ENCODE measurements around the gene GAL3ST1.
"Not testable (repeated sequence)": the region's sequence is repeated elsewhere in the genome, so short reads cannot be mapped to it uniquely, and the experiment has no call there.

GAL3ST1 gene

DNA sequence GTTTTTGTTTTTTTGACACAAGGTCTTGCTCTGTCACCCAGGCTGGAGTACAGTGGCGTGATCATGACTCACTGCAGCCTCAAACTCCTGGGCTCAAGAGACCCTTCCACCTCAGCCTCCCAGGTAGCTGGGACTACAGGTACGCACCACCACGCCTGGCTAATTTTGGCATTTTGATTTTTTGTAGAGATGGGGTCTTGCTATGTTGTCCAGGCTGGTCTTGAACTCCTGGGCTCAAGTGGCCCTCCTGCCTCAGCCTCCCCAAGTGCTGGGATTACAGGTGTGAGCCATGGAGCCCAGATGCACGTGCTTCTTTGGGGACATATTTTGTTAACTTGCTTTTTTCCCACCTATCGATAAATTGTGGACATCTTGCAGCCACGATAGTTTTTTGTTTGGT lies 7.2 kb downstream of the GAL3ST1 start:
- in situ Hi-C loops (cut with MboI; ENCODE audit: low sequenced_read_pairs): not testable (repeated sequence)

DNA sequence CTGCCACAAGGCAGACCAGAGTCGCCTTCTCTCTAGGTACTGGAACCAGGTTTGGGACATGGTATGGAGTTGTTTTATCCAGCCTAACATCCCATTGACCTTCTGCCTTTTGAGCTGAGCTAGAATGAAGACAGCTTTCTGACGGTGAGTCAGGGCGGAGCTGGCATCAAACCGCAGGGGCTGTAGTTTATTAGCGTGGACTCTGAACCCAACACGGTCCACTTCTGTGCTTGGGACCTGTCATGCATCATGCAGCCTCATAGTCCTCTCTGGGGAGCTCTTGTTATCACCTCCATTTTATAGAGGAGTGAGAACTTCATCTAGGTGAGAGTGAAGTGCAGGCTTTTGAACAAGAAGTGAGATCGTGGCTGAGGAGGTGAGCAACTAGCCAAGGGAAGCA lies 8.3 kb downstream of the GAL3ST1 start:
- in situ Hi-C loops (cut with MboI; ENCODE audit: low sequenced_read_pairs): no loop called here

DNA sequence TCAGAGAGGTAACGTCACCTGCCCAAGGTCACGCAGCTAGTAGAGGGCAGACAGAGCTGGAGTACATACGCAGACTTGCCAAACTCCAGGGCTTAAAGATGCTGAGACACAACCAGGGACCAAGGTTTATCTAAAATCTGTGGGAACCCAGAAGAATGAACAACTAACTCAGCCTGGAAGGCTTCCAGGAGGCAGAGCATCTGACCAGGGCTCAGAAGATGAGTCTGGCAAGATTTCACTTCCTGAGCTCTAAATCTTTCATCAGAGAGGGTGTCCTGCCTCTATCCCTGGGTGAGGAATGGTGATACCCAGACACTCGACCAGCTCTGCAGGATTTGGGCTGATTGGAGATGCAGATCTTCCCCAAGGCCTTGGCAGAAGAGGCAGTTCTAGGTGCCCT lies 9.1 kb downstream of the GAL3ST1 start:
- in situ Hi-C loops (cut with MboI; ENCODE audit: low sequenced_read_pairs): no loop called here

DNA sequence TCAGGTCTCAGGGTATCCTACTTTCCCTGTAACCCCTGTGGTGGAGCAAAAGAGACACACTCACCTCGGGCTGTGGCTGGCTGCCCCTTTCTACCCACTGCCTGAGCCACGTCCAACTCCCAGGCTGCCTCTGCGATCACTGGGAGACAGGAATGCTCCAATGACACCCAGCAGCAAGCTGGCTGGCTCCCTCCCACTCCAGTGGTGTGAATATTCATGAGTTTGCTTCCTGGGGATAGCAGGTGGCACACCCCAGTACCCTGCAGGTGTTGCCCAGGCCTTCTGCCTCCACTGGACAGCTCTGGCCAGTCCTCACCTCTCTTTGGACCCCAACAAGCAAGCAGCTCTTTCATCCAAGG lies 9.7 kb downstream of the GAL3ST1 start:
- in situ Hi-C loops (cut with MboI; ENCODE audit: low sequenced_read_pairs): no loop called here

GRCh38 chr22:30564045-30564760 lies 10.3 kb downstream of the GAL3ST1 start:
- in situ Hi-C loops (cut with MboI; ENCODE audit: low sequenced_read_pairs): no loop called here

DNA sequence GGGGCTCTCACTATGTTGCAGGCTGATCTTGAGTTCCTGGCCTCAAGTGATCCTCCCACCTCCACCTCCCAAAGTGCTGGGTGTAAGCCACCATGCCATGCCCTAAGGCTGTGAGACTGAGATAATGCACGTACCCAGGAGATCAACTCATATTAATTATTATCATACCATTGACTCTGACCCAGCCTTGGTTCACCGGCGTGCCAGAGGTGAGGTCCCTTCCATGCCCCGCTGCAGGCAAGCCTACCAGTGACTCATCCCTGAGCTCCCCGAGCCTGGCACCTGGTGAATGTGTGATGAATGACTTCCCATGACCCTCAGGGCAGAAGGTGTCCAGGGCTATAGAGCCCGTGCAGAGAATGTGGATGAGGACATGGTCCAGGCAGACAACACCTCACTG lies 12.1 kb downstream of the GAL3ST1 start:
- in situ Hi-C loops (cut with MboI; ENCODE audit: low sequenced_read_pairs): no loop called here

DNA sequence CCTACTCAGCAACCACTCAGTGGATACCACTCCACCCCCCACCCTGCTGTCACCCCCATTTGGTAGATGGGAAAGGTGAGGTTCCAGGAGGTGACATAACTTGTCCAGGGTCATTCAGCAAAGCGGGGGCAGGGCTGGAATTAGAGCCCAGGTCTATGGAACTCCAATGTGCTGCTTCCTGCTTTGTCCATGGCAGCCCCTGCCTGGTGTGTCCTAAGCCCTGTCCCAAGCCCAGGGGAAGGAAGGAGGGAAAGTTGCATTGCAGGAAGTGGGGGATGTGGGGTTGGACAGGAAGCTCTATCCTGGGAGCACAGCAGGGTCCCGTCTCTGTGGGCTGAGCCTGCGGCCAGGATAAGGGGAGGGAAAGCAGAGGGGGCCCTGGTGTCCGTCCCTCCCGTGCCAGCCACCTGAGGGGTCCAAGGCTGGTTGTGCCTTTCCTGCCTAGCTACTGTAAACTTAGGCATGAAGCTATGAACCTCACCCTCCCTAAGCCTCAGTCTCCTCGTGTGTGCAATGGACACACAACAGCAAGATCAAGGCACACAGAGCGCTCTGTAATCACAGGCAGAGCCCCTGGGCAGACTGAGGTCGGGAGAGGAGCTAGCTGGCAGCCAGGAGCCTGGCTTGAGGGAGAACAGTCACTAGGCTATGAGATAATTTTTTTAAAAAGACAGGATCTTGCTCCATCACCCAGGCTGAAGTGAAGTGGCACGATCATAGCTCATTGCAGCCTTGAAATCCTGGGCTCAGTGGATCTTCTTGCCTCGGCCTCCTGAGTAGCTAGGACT lies 12.9 kb downstream of the GAL3ST1 start:
- in situ Hi-C loops (cut with MboI; ENCODE audit: low sequenced_read_pairs): no loop called here

GRCh38 chr22:30560643-30561202 lies 13.7 kb downstream of the GAL3ST1 start:
- in situ Hi-C loops (cut with MboI; ENCODE audit: low sequenced_read_pairs): not testable (repeated sequence)

DNA sequence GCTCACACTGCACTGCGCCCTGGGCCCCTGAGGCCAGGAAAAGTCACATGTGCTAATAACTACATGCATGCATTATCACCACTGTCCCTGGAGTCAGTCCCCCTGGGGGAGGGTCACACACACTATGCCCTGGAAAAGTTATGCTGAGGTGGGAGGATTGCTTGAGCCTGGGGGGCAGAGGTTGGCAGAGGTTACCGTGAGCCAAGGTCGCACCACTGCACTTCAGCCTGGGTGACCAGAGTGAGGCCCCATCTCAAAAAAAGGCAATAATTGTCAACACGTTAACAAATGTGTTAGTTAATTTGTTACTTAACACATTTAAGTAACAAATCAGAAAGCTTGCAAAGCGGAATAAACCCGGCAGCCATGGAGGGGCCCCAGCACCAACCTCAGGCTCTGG lies 14.6 kb downstream of the GAL3ST1 start:
- in situ Hi-C loops (cut with MboI; ENCODE audit: low sequenced_read_pairs): no loop called here

GRCh38 chr22:30557243-30557642 lies 17.2 kb downstream of the GAL3ST1 start:
- in situ Hi-C loops (cut with MboI; ENCODE audit: low sequenced_read_pairs): no loop called here

GRCh38 chr22:30556388-30556787 lies 18.1 kb downstream of the GAL3ST1 start:
- in situ Hi-C loops (cut with MboI; ENCODE audit: low sequenced_read_pairs): no loop called here

DNA sequence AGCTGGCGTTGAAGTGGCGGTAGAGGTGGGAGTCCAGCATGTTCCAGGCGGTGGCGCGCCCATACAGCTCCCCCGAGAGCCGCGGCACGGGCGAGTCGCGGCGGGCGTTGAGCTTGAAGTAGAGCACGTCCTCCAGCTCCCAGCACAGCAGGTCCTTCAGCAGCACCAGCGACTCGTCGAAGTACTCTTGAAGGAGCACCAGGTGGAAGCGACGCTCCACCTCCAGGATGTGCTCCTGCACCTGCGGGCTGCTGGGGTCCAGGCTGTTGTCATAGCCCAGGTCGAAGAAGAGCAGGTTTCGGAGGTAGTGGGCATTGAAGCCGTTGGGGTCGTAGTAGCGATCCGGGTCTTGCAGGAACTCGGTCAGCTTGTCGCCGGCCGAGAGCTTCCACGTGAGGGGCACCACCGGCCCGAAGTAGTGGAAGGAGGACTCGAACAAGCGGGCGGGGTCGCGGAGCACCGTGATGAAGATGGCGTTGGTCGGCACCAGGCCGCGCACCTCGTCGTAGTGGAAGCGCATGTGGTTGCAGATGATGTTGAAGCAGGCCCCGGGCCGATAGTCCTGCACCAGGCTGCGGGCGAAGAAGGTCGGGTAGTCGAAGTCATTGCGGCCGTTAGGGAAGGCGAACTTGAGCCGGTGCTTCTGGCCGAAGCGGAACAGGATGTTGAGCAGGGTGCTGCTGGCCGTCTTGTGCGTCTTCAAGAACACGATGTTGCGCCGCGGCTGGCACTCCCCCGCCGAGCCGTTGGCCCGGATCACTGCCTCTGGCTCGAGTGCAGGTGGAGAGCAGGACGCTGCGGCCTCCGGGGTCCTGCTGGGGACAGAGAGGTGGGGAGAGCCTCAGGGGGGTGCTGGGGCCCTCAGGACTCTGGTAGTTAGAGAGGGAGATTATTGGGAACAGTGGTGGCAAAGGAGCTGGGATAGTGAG lies 18.9 kb downstream of the GAL3ST1 start:
- in situ Hi-C loops (cut with MboI; ENCODE audit: low sequenced_read_pairs): no loop called here

GRCh38 chr22:30553971-30554370 lies 20.5 kb downstream of the GAL3ST1 start:
- in situ Hi-C loops (cut with MboI; ENCODE audit: low sequenced_read_pairs): no loop called here

DNA sequence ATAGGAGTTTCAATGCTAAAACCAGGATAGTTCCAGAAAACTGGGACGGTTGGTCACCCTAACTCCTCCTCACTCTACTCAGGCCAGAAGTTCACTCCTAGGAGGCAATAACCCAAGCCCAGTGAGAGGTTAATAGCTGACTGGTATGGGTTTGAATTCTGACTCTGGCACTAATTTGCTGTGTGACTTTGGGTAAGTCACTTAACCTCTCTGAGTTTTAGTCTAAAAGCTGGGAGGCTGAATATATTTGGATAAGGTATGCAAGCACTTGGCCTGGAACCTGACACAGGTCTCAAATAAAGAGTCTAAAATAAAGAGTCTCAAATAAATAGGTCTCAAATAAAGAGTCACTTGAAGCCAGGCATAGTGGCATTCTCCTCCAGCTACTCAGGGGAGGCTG lies 21.7 kb downstream of the GAL3ST1 start:
- in situ Hi-C loops (cut with MboI; ENCODE audit: low sequenced_read_pairs): no loop called here

- in situ Hi-C loops (cut with MboI; ENCODE audit: low sequenced_read_pairs): not testable (repeated sequence)
These were observed 22.7 kb downstream of the GAL3ST1 start for GRCh38 chr22:30551813-30552212.

GRCh38 chr22:30547188-30547587 lies 27.3 kb downstream of the GAL3ST1 start:
- in situ Hi-C loops (cut with MboI; ENCODE audit: low sequenced_read_pairs): no loop called here

GRCh38 chr22:30546616-30547015 lies 27.8 kb downstream of the GAL3ST1 start, which contains the start of gene SEC14L6:
SEC14L6 (minus strand) TSS chr22:30546741; CDS start chr22:30546682, 59 bp downstream.
- in situ Hi-C loops (cut with MboI; ENCODE audit: low sequenced_read_pairs): no loop called here

GRCh38 chr22:30542811-30543188 lies 31.7 kb downstream of the GAL3ST1 start:
- in situ Hi-C loops (cut with MboI; ENCODE audit: low sequenced_read_pairs): no loop called here

GRCh38 chr22:30541961-30542810 lies 32.3 kb downstream of the GAL3ST1 start:
- in situ Hi-C loops (cut with MboI; ENCODE audit: low sequenced_read_pairs): no loop called here

GRCh38 chr22:30541511-30541910 lies 33.0 kb downstream of the GAL3ST1 start:
- in situ Hi-C loops (cut with MboI; ENCODE audit: low sequenced_read_pairs): not testable (repeated sequence)

Measured in HL-60/S4 treated with retinoic acid at 250 ng/mL for 4 days and 3 days (cell line).